HEK293 (cell line): ENCODE data around the gene CDK4.

ENCODE experiments used
- AEBP2 ChIP-seq: fragments of 450-650 bp; formaldehyde crosslinking; IDR thresholded peaks from 2 replicates; pipeline ENCODE4 v1.5.1; 2016; ENCODE audit warnings: missing biosample characterization, missing genetic modification characterization, borderline replicate concordance
- BCL11A ChIP-seq: fragments of 450-650 bp; formaldehyde crosslinking; IDR thresholded peaks from 2 replicates; pipeline ENCODE4 v1.5.1; 2016; ENCODE audit warnings: low read depth, missing biosample characterization, missing genetic modification characterization
- GLI2 ChIP-seq: fragments of 450-650 bp; formaldehyde crosslinking; IDR thresholded peaks from 2 replicates; pipeline ENCODE4; 2017; ENCODE audit warnings: missing biosample characterization, missing genetic modification characterization, low read depth, borderline replicate concordance
- HIC1 ChIP-seq: fragments of 450-650 bp; formaldehyde crosslinking; IDR thresholded peaks from 2 replicates; pipeline ENCODE4 v1.5.1; 2016; ENCODE audit warnings: missing biosample characterization, missing genetic modification characterization
- OSR2 ChIP-seq: fragments of 450-650 bp; formaldehyde crosslinking; IDR thresholded peaks from 2 replicates; pipeline ENCODE4 v1.5.1; 2016; ENCODE audit warnings: missing biosample characterization, missing genetic modification characterization
- PRDM1 ChIP-seq: fragments of 450-650 bp; formaldehyde crosslinking; IDR thresholded peaks from 2 replicates; pipeline ENCODE4; 2016; ENCODE audit warnings: missing biosample characterization, missing genetic modification characterization
- RBAK ChIP-seq: fragments of 450-650 bp; formaldehyde crosslinking; IDR thresholded peaks from 2 replicates; pipeline ENCODE4 v1.5.1; 2016; ENCODE audit warnings: missing biosample characterization, missing genetic modification characterization
- REPIN1 ChIP-seq: fragments of 450-650 bp; formaldehyde crosslinking; IDR thresholded peaks from 2 replicates; pipeline ENCODE4 v1.5.1; 2017; ENCODE audit warnings: missing biosample characterization, missing genetic modification characterization, low read depth
- YY1 ChIP-seq: fragments of 450-650 bp; formaldehyde crosslinking; IDR thresholded peaks from 2 replicates; pipeline ENCODE4 v1.5.1; 2018; ENCODE audit warnings: missing biosample characterization, missing genetic modification characterization
- YY2 ChIP-seq: fragments of 450-650 bp; formaldehyde crosslinking; IDR thresholded peaks from 2 replicates; pipeline ENCODE4 v1.5.1; 2016; ENCODE audit warnings: missing biosample characterization, missing genetic modification characterization
- ZBTB44 ChIP-seq: fragments of 450-650 bp; IDR thresholded peaks from 2 replicates; pipeline ENCODE4 v1.5.1; 2018; ENCODE audit warnings: missing biosample characterization, mild to moderate bottlenecking, missing genetic modification characterization
- ZBTB8A ChIP-seq: fragments of 450-650 bp; formaldehyde crosslinking; IDR thresholded peaks from 2 replicates; pipeline ENCODE4 v1.5.1; 2016; ENCODE audit warnings: missing biosample characterization, missing genetic modification characterization
- ZNF112 ChIP-seq: fragments of 450-650 bp; formaldehyde crosslinking; IDR thresholded peaks from 2 replicates; pipeline ENCODE4 v1.5.0; 2017; ENCODE audit warnings: missing biosample characterization, missing genetic modification characterization
- ZNF133 ChIP-seq: fragments of 450-650 bp; formaldehyde crosslinking; IDR thresholded peaks from 2 replicates; pipeline ENCODE4 v1.5.1; 2016; ENCODE audit warnings: missing biosample characterization, missing genetic modification characterization
- ZNF169 ChIP-seq: fragments of 450-650 bp; formaldehyde crosslinking; IDR thresholded peaks from 2 replicates; pipeline ENCODE4 v1.5.1; 2016; ENCODE audit warnings: missing biosample characterization, missing genetic modification characterization
- ZNF26 ChIP-seq: fragments of 450-650 bp; formaldehyde crosslinking; IDR thresholded peaks from 2 replicates; pipeline ENCODE4 v1.5.1; 2016; ENCODE audit warnings: missing biosample characterization, missing genetic modification characterization
- ZNF266 ChIP-seq: fragments of 450-650 bp; formaldehyde crosslinking; IDR thresholded peaks from 2 replicates; pipeline ENCODE4 v1.5.1; 2016; ENCODE audit warnings: missing biosample characterization, missing genetic modification characterization, low read depth
- ZNF311 ChIP-seq: fragments of 450-650 bp; formaldehyde crosslinking; IDR thresholded peaks from 2 replicates; pipeline ENCODE4 v1.5.1; 2017; ENCODE audit warnings: missing biosample characterization, missing genetic modification characterization, borderline replicate concordance
- ZNF398 ChIP-seq: fragments of 450-650 bp; formaldehyde crosslinking; IDR thresholded peaks from 2 replicates; pipeline ENCODE4 v1.5.1; 2017; ENCODE audit warnings: missing biosample characterization, missing genetic modification characterization
- ZNF404 ChIP-seq: fragments of 450-650 bp; formaldehyde crosslinking; IDR thresholded peaks from 2 replicates; pipeline ENCODE4 v1.5.1; 2017; ENCODE audit warnings: missing biosample characterization, missing genetic modification characterization
- ZNF521 ChIP-seq: fragments of 450-650 bp; formaldehyde crosslinking; IDR thresholded peaks from 2 replicates; pipeline ENCODE4 v1.5.1; 2017; ENCODE audit warnings: missing biosample characterization, mild to moderate bottlenecking, missing genetic modification characterization
- ZNF544 ChIP-seq: fragments of 450-650 bp; formaldehyde crosslinking; IDR thresholded peaks from 2 replicates; pipeline ENCODE4 v1.5.0; 2017; ENCODE audit warnings: missing biosample characterization, missing genetic modification characterization
- ZNF548 ChIP-seq: fragments of 450-650 bp; formaldehyde crosslinking; IDR thresholded peaks from 2 replicates; pipeline ENCODE4 v1.5.1; 2016; ENCODE audit warnings: missing biosample characterization, missing genetic modification characterization
- ZNF561 ChIP-seq: fragments of 450-650 bp; IDR thresholded peaks from 2 replicates; pipeline ENCODE4 v1.5.1; 2018; ENCODE audit warnings: missing biosample characterization, missing genetic modification characterization, borderline replicate concordance
- ZNF624 ChIP-seq: fragments of 450-650 bp; formaldehyde crosslinking; IDR thresholded peaks from 2 replicates; pipeline ENCODE4 v1.5.1; 2017; ENCODE audit warnings: missing biosample characterization, missing genetic modification characterization
- ZNF626 ChIP-seq: fragments of 450-650 bp; sonication (Bioruptor Pico); formaldehyde crosslinking; IDR thresholded peaks from 2 replicates; pipeline ENCODE4 v1.5.1; 2018; ENCODE audit warnings: missing biosample characterization, missing genetic modification characterization, inconsistent platforms
- ZNF701 ChIP-seq: fragments of 450-650 bp; formaldehyde crosslinking; IDR thresholded peaks from 2 replicates; pipeline ENCODE4 v1.5.1; 2016; ENCODE audit warnings: missing biosample characterization, missing genetic modification characterization
- ZNF76 ChIP-seq: fragments of 450-650 bp; formaldehyde crosslinking; IDR thresholded peaks from 2 replicates; pipeline ENCODE4; 2016; ENCODE audit warnings: low read depth, missing biosample characterization, missing genetic modification characterization, borderline replicate concordance
- ZNF791 ChIP-seq: fragments of 450-650 bp; formaldehyde crosslinking; IDR thresholded peaks from 2 replicates; pipeline ENCODE4 v1.5.1; 2016; ENCODE audit warnings: missing biosample characterization, missing genetic modification characterization
- ZSCAN4 ChIP-seq: fragments of 450-650 bp; formaldehyde crosslinking; IDR thresholded peaks from 2 replicates; pipeline ENCODE4 v1.5.1; 2017; ENCODE audit warnings: missing biosample characterization, missing genetic modification characterization

The CDK4 gene

GRCh38 chr12:57782608-57783465 lies 30.7 kb upstream of the CDK4 start, which contains the start of gene TSFM (continued):
- no peak for TF ChIP-seq PRDM1
- no peak for TF ChIP-seq ZNF548 (tag by site-specific recombination)
- no peak for TF ChIP-seq RBAK (tag by site-specific recombination)
- TF ChIP-seq YY1 (tag by site-specific recombination): peak; percentile 72; the same call in 1 of the 2 replicates
- no peak for TF ChIP-seq ZNF701 (tag by site-specific recombination)
- peak; percentile 67 for TF ChIP-seq YY2
- TF ChIP-seq ZNF169 (tag by site-specific recombination): no peak
- TF ChIP-seq GLI2 (tag by site-specific recombination): no peak; the same call in 1 of the 2 replicates
- TF ChIP-seq ZNF133 (tag by site-specific recombination): 0 out of 2 replicates have a peak, but pooled peaks have one; percentile 26
- TF ChIP-seq ZNF398: peak; percentile 48
- no peak for TF ChIP-seq ZNF26 (tag by site-specific recombination)
- peak; percentile 81 for TF ChIP-seq ZNF76 (tag by site-specific recombination)
- TF ChIP-seq ZBTB8A (tag by site-specific recombination): peak; percentile 100
- TF ChIP-seq ZNF544 (tag by site-specific recombination): no peak
- no peak for TF ChIP-seq ZNF521 (tag by site-specific recombination)
- TF ChIP-seq ZNF624: 0 out of 2 replicates have a peak, but pooled peaks have one; percentile 52
- TF ChIP-seq BCL11A (tag by site-specific recombination): no peak
- TF ChIP-seq ZNF626 (tag by site-specific recombination): no peak; the same call in 1 of the 2 replicates
- no peak for TF ChIP-seq OSR2 (tag by site-specific recombination)
- TF ChIP-seq ZNF266: no peak
- TF ChIP-seq ZSCAN4: peak; percentile 51
- TF ChIP-seq HIC1 (tag by site-specific recombination): 0 out of 2 replicates have a peak, but pooled peaks have one; percentile 43
- no peak for TF ChIP-seq ZNF112
- peak; percentile 64; the same call in 1 of the 2 replicates for TF ChIP-seq AEBP2
- peak; percentile 76; the same call in 1 of the 2 replicates for TF ChIP-seq ZBTB44 (tag by site-specific recombination)
- TF ChIP-seq ZNF311: no peak
- peak; percentile 95 for TF ChIP-seq ZNF561 (tag by site-specific recombination)
- no peak for TF ChIP-seq ZNF791 (tag by site-specific recombination)
- TF ChIP-seq ZNF404 (tag by site-specific recombination): no peak
- peak; percentile 84 for TF ChIP-seq REPIN1 (tag by site-specific recombination)
